HG03175 (cell line): ENCODE data around the gene LPP.

Experiments used
- ATAC-seq: cut with Tn5 transposase; IDR thresholded peaks from one replicate; pipeline ENCODE4 v1.9.1; 2021; ENCODE audit warnings: mild to moderate bottlenecking, moderate library complexity; ENCODE audit not compliant: unreplicated experiment

LPP gene

GRCh38 chr3:188295876-188296275 is 141.9 kb downstream of the LPP start:
- ATAC-seq, result no peak

- ATAC-seq, result no peak
Observed at GRCh38 chr3:188296761-188297612, 143.0 kb downstream of the LPP start.

- ATAC-seq, result no peak
Observed at GRCh38 chr3:188298585-188298984, 144.6 kb downstream of the LPP start.

- ATAC-seq, result no peak
Observed at GRCh38 chr3:188299068-188299467, 145.1 kb downstream of the LPP start.

- ATAC-seq, result no peak
Observed at GRCh38 chr3:188299708-188300107, 145.8 kb downstream of the LPP start.

GRCh38 chr3:188301147-188301546 is 147.2 kb downstream of the LPP start:
- no peak for ATAC-seq

GRCh38 chr3:188303286-188303799 is 149.4 kb downstream of the LPP start:
- no peak for ATAC-seq

- ATAC-seq, result no peak
Observed at GRCh38 chr3:188303823-188304222, 149.9 kb downstream of the LPP start.

- no peak for ATAC-seq
Observed at GRCh38 chr3:188304501-188304900, 150.5 kb downstream of the LPP start.

- ATAC-seq, result no peak
Observed at GRCh38 chr3:188305220-188305619, 151.3 kb downstream of the LPP start.

- ATAC-seq, result no peak
Observed at GRCh38 chr3:188306435-188307005, 152.6 kb downstream of the LPP start.

GRCh38 chr3:188309437-188310269 is 155.7 kb downstream of the LPP start:
- ATAC-seq, result peak; percentile 98

GRCh38 chr3:188310270-188310710 is 156.3 kb downstream of the LPP start:
- no peak for ATAC-seq

- no peak for ATAC-seq
Observed at GRCh38 chr3:188315553-188315952, 161.6 kb downstream of the LPP start.

- ATAC-seq, result no peak
Observed at GRCh38 chr3:188316021-188316722, 162.2 kb downstream of the LPP start.

GRCh38 chr3:188316723-188317070 is 162.7 kb downstream of the LPP start:
- no peak for ATAC-seq

- ATAC-seq, result no peak
Observed at GRCh38 chr3:188319569-188319968, 165.6 kb downstream of the LPP start.

GRCh38 chr3:188320757-188321156 is 166.8 kb downstream of the LPP start:
- no peak for ATAC-seq

- ATAC-seq, result no peak
Observed at GRCh38 chr3:188321258-188321657, 167.3 kb downstream of the LPP start.

- no peak for ATAC-seq
Observed at GRCh38 chr3:188322135-188322887, 168.4 kb downstream of the LPP start.
